ENCODE data around the gene PRXL2B.

Gene PRXL2B

GRCh38 chr1:2583331-2583791, 3.2 kb upstream of the PRXL2B start:
- H3K27ac Mint-ChIP-seq, result peak overlapping the region; percentile 83
- H3K36me3 Mint-ChIP-seq (ENCODE audit: low read depth), result no peaks in the 10 kb centered on the region
- H3K27me3 Mint-ChIP-seq, result no peaks in the 10 kb centered on the region
- peak overlapping the region; percentile 87 for H3K4me3 Mint-ChIP-seq
- no peaks in the 10 kb centered on the region for H3K9me3 Mint-ChIP-seq
- H3K4me1 Mint-ChIP-seq (ENCODE audit: low read depth), result peaks cover 69% of the 10 kb centered on the region

DNA sequence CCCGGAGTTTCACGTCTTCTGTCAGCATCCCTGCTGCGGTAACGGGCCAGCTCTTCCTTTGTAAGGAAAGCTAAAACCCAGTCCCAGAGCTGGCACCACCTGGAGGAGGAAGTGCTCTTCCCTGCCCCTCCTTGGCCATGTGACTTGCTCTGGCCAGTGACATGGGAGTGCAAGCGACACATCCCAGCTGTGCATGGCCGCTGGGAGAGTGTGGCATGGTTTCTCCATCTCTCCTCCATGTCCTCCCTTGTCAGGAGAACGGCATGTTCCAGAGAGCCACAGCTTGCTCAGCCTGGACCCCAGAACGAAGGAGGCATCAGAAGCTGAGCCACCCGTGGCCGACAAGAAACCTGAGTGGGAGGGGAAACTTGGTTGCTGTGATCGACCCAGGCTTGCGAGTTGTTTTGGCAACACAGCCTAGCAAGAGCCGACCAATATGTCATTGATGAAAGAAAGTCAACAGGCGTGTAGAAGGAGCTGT, 2.7 kb upstream of the PRXL2B start:
- no peaks in the 10 kb centered on the region for H3K27me3 Mint-ChIP-seq
- peak overlapping the region; percentile 87 for H3K4me3 Mint-ChIP-seq
- H3K9me3 Mint-ChIP-seq, result no peaks in the 10 kb centered on the region
- H3K27ac Mint-ChIP-seq, result peak overlapping the region; percentile 83
- no peaks in the 10 kb centered on the region for H3K36me3 Mint-ChIP-seq (ENCODE audit: low read depth)
- H3K4me1 Mint-ChIP-seq (ENCODE audit: low read depth), result peaks cover 63% of the 10 kb centered on the region

DNA sequence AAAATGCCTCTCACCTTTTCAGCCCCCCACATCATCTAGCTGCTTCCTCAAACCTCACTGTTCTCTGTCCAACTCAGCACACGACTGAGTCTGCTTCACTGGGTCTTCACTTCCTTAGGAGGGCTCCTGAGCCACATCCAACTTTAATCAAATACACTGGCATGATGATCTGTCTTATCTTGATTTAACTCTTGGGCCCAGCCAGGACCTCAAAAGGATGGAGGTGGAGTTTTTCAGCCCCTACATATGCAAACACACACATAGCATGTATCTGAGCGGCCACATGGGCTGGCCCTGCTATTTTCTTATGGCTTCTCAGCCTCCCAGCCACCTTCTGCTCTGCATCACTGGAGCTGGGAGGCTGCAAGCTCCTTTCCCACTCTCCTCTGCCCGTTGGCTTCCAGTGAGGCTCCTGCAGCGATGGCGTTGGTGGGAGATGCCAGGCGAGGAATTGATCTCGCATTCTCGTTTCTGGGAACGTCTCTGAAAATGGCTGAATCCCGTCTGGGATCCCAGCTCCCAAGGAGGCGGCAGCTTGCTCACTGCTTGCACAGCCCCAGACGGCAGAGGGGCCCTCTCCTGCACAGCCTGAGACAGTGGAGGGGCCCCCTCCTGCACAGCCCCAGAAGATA, 1.8 kb upstream of the PRXL2B start:
- H3K27me3 Mint-ChIP-seq, result no peaks in the 10 kb centered on the region
- peak overlapping the region; percentile 83 for H3K27ac Mint-ChIP-seq
- peak overlapping the region; percentile 87 for H3K4me3 Mint-ChIP-seq
- H3K9me3 Mint-ChIP-seq, result no peaks in the 10 kb centered on the region
- H3K4me1 Mint-ChIP-seq (ENCODE audit: low read depth), result peaks cover 54% of the 10 kb centered on the region
- H3K36me3 Mint-ChIP-seq (ENCODE audit: low read depth), result no peaks in the 10 kb centered on the region

GRCh38 chr1:2585318-2586092, 1.1 kb upstream of the PRXL2B start:
- Mint-ChIP-seq H3K4me3 (peak overlapping the region; percentile 87), H3K36me3 (ENCODE audit: low read depth) (no peaks in the 10 kb centered on the region), H3K4me1 (ENCODE audit: low read depth) (peaks cover 50% of the 10 kb centered on the region), H3K27ac (peak overlapping the region; percentile 85), H3K9me3 (no peaks in the 10 kb centered on the region), H3K27me3 (no peaks in the 10 kb centered on the region)

DNA sequence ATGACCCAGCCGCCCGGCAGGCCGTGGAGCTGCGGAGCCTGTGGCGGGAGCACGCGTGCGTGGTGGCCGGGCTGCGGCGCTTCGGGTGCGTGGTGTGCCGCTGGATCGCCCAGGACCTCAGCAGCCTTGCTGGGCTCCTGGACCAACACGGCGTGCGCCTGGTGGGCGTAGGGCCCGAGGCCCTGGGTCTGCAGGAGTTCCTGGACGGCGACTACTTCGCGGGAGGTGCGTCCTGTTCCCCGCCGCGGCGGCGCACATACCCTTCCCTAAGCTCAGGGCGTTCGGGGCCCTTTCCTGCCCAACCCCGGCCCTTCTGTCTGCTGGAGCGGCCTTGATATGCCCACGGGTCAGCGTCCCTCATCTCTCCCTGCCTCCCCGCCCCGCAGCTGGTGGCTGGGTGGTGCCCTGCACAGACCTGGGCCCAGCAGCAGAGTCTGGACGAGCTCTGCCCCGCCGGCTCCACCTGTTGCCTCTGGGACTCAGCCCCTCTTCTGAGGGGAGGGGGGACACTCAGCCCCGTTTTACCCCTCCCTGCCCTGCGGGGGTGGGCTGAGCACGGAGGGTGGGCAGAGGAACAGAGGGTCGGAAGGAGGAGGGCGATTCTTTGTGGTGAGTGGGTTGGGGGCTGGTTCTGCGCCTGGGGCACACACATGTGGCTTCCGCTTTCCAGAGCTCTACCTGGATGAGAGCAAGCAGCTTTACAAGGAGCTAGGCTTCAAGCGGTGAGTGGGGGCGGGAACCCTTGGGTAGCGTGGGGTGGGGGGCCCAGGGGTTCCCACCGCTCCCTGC, 688 bp downstream of the PRXL2B start:
- H3K36me3 Mint-ChIP-seq (ENCODE audit: low read depth), result no peaks in the 10 kb centered on the region
- no peak overlapping the region for H3K27ac Mint-ChIP-seq
- H3K9me3 Mint-ChIP-seq, result no peaks in the 10 kb centered on the region
- H3K4me3 Mint-ChIP-seq, result peak overlapping the region; percentile 79
- peaks cover 32% of the 10 kb centered on the region for H3K4me1 Mint-ChIP-seq (ENCODE audit: low read depth)
- H3K27me3 Mint-ChIP-seq, result no peaks in the 10 kb centered on the region

DNA sequence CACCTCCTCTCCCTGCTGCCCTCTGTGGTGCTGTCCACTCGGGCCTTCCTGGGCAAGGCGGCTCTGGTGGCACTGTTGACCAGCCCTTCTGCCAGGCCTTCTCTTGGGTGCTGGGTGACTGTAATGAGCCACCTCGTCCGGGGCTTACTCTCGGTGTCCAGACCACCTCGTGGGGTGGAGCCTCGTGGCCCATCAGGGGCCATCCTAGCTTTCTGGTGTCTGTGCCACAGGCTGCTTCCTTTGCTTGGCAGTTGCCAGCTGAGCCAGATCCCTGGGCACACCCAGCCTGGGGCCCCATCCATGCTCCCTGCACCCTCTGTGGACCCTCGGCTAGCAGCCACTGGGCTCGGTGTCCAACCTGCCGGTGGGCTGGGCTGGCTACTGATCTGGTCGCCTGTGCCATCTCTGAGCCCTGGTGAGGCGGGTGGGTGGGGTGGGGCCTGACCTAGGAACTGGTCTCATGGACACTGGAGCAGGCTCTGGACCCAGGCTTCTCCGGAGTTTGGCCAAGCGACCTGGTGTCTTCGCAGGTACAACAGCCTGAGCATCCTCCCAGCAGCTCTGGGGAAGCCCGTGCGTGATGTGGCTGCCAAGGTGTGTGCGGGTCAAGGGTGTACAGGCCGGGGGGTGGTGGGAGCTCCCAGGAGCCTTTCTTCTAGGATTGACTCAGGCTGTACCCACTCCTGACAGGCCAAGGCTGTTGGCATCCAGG, 1.4 kb downstream of the PRXL2B start:
- H3K27me3 Mint-ChIP-seq, result no peaks in the 10 kb centered on the region
- H3K36me3 Mint-ChIP-seq (ENCODE audit: low read depth), result no peaks in the 10 kb centered on the region
- H3K4me1 Mint-ChIP-seq (ENCODE audit: low read depth), result peaks cover 28% of the 10 kb centered on the region
- no peak overlapping the region for H3K27ac Mint-ChIP-seq
- no peaks in the 10 kb centered on the region for H3K9me3 Mint-ChIP-seq
- H3K4me3 Mint-ChIP-seq, result peak overlapping the region; percentile 79

- Mint-ChIP-seq H3K9me3 (no peaks in the 10 kb centered on the region), H3K4me3 (no peak overlapping the region), H3K4me1 (ENCODE audit: low read depth) (peaks cover 20% of the 10 kb centered on the region), H3K36me3 (ENCODE audit: low read depth) (no peaks in the 10 kb centered on the region), H3K27me3 (no peaks in the 10 kb centered on the region), H3K27ac (no peak overlapping the region)
Measured at GRCh38 chr1:2588661-2589430, 2.3 kb downstream of the PRXL2B start.

- Mint-ChIP-seq H3K4me3 (no peak overlapping the region), H3K9me3 (no peaks in the 10 kb centered on the region), H3K27me3 (no peaks in the 10 kb centered on the region), H3K4me1 (ENCODE audit: low read depth) (peaks cover 12% of the 10 kb centered on the region), H3K36me3 (ENCODE audit: low read depth) (no peaks in the 10 kb centered on the region), H3K27ac (no peak overlapping the region)
Measured at GRCh38 chr1:2589431-2590232, 3.1 kb downstream of the PRXL2B start.

- H3K9me3 Mint-ChIP-seq, result no peaks in the 10 kb centered on the region
- H3K4me1 Mint-ChIP-seq (ENCODE audit: low read depth), result peaks cover 4% of the 10 kb centered on the region
- no peaks in the 10 kb centered on the region for H3K36me3 Mint-ChIP-seq (ENCODE audit: low read depth)
- no peak overlapping the region for H3K4me3 Mint-ChIP-seq
- no peaks in the 10 kb centered on the region for H3K27me3 Mint-ChIP-seq
- no peak overlapping the region for H3K27ac Mint-ChIP-seq
Measured at GRCh38 chr1:2590233-2591141, 3.9 kb downstream of the PRXL2B start.

GRCh38 chr1:2591233-2591580, 4.6 kb downstream of the PRXL2B start:
- Mint-ChIP-seq H3K9me3 (no peaks in the 10 kb centered on the region), H3K4me3 (no peak overlapping the region), H3K27ac (no peak overlapping the region)

DNA sequence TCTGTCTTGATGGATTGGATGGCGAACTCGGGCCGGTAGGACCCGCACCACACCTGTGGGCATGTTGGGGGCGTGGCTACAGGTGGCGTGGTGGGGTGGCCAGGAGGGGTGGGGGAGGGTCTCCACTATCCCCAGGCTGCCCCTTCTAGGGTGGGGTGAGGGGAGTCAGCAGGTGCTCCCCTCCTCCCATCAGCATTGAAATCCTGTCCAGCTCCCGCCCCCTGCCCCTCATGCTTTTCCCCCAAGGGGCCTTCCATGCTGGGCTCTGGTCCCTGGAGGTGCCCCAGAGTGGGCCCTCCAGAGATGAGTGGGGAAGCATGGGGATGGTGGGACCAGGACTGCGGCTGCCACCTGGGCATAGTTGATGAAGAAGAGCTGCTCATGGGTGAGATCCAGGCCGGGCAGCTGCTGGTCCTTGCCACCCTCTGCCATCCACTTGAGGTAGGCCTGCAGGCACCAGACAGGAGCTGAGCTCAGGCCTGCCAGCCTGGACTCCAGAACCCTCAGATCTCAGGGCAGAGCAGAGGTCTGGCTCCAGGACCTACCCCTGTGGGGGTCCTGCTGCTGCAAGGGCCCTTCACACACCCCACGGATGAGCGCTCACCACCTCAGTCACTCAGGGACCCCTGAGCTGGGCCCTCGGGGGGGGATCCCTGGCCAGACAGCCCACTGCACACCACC, 5.1 kb downstream of the PRXL2B start:
- Mint-ChIP-seq H3K27me3 (no peaks in the 10 kb centered on the region), H3K4me3 (no peak overlapping the region), H3K4me1 (ENCODE audit: low read depth) (peaks cover 4% of the 10 kb centered on the region), H3K36me3 (ENCODE audit: low read depth) (no peaks in the 10 kb centered on the region), H3K27ac (no peak overlapping the region), H3K9me3 (no peaks in the 10 kb centered on the region)

More at GRCh38 chr1:2591233-2591580, 4.6 kb downstream of the PRXL2B start:
- no peaks in the 10 kb centered on the region for H3K36me3 Mint-ChIP-seq (ENCODE audit: low read depth)
- no peaks in the 10 kb centered on the region for H3K27me3 Mint-ChIP-seq
- peaks cover 4% of the 10 kb centered on the region for H3K4me1 Mint-ChIP-seq (ENCODE audit: low read depth)

GRCh38 chr1:2592672-2593071, 6.1 kb downstream of the PRXL2B start:
- Mint-ChIP-seq H3K4me1 (ENCODE audit: low read depth) (peaks cover 4% of the 10 kb centered on the region), H3K27ac (no peak overlapping the region), H3K9me3 (no peaks in the 10 kb centered on the region), H3K4me3 (no peak overlapping the region), H3K27me3 (no peaks in the 10 kb centered on the region), H3K36me3 (ENCODE audit: low read depth) (no peaks in the 10 kb centered on the region)
